Measurements from ENCODE around the gene CNFN. TPM values are rescaled to one million over a fixed set of nuclear protein-coding genes. Genes with fewer than 3 reads are reported as not detected.

The CNFN gene
- total RNA-seq, 1 experiment from 2014 or later: 1.1 TPM

DNA sequence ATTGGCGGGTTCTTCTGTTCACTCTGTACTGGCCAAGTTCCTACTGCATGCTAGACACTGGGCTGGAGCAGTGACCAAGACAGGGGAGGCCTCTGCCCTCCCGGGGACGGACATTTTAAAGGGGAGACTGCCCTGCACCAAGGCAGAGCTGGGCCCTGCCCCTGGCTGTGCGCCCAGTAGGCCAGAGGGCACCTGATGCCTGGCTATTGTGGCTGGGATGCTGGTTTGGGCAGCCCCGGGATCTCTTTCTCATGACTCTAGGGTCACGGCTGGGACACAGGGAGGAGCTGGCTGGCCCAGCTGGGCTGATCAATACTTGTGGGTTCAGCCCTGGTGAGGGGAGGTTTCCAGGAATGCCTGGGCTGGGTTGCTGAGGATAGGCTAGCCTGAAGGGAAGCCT lies 19.4 kb upstream of the CNFN start:
- no peak for DNase-seq (ENCODE audit: low read depth)

DNA sequence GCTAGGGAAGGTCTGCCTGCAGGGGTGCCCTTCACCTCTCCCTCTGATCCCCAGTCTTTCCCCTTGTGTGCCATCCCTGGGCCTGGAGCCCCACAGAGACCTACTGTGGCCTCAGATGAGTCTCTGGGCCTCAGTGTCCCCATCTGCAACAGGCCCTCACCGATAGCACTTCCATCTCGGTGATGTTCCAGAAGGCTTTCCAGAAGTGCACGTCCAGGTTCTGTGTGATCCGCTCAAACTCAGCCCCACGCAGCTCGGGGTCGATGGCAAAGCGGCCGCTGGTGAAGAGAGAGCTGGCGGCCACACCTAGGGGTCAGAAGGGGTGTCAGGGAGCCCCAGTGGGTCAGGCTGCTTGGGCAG lies 17.7 kb upstream of the CNFN start:
- DNase-seq (ENCODE audit: low read depth): no peak

GRCh38 chr19:42407085-42407815 lies 17.2 kb upstream of the CNFN start:
- DNase-seq (ENCODE audit: low read depth): no peak

GRCh38 chr19:42406111-42406510 lies 16.0 kb upstream of the CNFN start:
- no peak for DNase-seq (ENCODE audit: low read depth)

GRCh38 chr19:42403586-42403985 lies 13.5 kb upstream of the CNFN start:
- DNase-seq (ENCODE audit: low read depth): no peak

DNA sequence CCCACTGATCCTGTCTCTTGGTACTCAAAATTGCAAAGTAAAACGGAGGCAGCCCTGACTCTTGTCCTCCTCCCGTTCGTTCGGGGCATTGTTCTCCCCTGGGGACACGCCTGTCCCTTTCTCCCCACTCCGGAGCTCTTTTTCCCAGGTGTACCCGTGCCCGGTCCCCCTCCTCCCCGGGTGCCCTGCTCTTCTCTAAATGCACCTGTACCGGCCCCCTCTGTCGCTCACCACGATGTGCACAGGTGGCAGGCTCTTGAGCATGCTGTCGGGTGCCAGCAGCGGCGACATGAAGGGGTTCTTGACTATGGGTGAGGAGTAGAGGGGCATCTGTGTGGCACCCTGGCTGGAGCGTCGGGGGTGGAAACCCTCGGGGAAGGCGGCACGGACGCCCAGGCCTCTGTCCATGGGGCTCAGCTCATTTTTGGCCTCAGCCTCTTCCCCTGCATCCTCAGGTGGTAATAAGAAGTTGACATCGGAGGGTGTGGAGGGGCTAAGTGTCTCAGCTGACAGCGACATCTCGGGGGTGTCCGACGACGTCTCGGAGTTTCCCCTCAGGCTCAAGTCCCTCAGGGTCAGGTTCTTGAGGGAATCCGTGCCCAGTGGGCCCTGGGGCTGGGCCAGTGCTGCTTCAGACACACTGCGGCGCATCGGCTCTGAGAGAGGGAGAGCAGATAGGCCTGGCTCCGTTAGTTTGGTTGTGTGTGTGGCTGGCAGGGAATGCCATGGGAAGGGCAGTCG lies 12.4 kb upstream of the CNFN start:
- DNase-seq (ENCODE audit: low read depth): no peak

GRCh38 chr19:42401365-42402303 lies 11.5 kb upstream of the CNFN start:
- DNase-seq (ENCODE audit: low read depth): peak; percentile 58

DNA sequence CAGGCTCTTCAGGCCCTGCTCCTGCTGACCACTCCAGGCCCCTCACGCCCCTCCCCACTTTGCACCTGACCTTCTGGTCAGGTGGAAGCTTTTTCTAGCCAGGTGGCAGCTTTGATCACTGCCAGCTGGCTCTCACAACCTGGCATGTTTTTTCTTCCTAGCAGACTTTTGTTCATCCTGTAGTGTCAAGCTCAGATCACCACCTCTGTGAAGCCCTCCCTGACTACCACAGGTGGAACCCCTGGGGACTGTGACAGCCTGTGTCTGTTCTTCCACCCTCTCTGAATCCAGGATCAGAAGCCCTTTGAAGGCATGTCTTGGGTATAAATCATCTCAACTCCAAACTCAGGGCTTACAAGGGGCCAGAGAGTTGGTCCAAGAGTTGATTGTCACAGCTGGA lies 10.3 kb upstream of the CNFN start:
- no peak for DNase-seq (ENCODE audit: low read depth)

DNA sequence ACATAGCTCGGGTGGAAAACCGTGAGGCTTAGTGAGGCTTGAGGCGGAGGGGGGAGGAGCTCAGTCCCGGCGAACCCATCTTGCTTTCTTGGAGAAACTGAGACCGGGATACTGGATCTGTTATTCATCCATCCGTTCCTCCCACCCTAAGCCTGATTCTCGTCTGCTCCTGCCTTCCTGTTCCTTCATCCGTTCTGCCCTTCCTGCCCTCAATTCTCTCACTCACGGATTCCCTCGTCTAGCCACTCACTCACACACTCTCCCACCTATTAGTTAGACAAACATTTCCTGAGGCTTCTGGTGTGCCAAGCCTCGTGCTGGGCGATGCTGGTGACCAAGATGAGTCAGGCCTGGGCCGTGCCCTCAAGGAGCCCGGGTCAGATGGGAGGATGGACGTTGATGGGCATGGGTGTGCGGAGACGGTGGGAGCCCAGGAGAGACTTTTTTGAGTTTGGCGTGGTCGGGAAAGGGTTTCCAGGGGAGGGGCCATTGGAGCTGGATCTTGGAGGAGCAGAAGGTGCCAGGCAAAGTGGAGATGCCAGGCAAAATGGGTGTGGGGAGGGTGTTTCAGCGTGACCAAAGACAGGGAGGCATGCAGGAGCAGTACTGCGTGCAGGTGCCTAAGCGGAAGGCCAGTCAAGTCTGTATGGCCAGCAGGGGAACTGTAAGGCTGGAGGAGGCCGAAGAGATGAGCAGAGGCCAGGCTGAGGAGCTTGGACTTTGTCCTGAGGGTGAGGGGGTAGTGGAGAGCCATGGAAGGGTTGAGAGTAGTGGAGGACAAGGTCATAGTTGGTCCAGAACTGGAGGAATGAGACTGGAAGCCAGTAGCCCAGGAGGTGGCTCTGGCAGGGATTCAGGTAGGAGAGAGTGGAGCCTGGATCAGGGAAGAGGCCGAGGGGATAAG lies 7.4 kb upstream of the CNFN start:
- peak; percentile 49 for DNase-seq (ENCODE audit: low read depth)

DNA sequence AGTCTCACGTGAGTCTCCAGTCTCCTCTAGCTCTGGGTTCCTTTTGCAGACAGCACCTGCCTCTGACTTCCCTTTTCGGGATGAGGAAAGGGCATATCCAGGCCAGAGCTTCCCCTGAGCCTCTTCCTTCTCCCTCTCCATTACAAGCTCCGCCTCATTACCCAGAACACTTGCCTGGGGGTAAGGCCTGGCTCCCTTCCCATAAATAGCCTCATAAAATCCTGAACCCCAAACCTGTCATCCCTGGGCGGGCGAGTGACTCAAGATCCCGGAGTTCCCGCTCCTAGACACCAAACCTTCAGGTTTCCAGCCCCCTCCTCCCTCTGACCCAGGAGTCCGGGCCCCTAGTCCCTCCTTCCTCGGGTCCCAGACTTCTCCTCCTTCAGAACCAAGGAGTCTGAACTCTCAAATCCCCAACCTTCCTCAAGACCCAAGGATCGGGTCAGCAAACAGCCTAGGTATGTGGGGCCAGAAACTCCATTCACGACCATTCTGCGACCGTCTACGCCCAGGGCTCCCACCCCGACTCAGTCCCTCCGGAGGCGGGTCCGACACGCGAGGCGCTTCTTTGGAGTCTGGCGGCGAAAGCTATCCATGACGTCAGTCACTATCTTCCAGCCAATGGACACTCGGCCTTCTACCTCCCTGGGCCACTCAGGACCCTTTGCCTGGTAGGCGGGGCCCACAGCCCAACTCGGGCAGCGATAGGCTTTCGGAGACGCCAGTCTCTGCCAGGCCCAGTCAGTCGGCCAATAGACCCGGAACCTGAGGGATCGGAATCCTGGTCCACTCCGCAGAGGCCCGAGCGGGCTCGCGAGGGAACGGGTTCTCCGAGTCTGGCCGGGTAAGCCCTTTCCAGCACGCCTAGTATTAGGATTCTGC lies 6.5 kb upstream of the CNFN start:
- peak; percentile 99 for DNase-seq (ENCODE audit: low read depth)

DNA sequence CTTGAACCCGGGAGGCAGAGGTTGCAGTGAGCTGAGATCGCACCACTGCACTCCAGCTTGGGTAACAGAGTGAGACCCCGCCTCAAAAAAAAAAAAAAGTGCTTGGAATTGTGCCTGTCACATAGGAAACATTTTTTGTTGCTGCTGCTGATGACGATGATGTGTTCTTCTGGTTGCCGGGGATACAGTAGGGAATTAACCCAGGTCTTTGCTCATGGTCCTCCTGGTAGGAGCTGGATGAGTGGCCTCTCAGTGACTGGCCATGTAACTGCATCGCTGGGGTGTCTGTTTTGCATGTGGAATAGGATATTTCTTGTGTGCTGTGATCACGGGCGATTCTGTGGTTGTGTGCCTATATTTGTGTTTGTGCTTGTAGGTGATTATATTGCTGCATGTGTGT lies 4.7 kb upstream of the CNFN start:
- DNase-seq (ENCODE audit: low read depth): no peak

GRCh38 chr19:42392165-42392564 lies 2.1 kb upstream of the CNFN start:
- no peak for DNase-seq (ENCODE audit: low read depth)

DNA sequence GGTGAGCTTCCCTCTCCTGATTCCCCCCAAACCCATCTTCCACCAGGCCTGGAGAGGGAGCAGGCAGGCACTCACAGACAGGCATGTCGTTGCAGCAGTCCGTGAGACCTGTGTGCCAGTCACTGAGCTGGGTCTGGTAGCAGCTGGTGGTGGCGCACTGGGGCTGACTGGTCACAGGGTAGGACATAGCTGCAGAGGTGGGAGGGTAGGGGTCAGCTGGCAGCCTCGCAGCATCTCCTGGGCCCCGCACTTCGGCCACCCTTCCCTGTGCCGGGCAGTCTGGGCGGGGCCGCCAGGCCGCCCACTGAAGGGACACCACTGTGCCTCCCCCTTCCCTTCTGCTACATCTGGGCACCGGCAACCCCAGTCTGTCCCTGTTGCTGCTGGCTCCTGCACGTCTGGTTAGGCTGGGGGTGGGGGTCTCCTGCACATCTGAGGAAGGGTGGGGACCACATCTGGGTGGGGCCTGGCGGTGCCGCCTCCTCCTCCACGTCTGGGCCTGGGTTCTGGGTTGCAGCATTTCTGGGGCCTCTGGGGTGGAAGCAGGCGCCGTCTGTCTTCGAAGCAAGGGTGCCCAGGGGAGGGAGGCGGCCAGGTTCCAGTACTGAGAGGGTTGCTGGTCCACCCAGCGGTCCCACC lies 1.1 kb downstream of the CNFN start:
- no peak for DNase-seq (ENCODE audit: low read depth)

DNA sequence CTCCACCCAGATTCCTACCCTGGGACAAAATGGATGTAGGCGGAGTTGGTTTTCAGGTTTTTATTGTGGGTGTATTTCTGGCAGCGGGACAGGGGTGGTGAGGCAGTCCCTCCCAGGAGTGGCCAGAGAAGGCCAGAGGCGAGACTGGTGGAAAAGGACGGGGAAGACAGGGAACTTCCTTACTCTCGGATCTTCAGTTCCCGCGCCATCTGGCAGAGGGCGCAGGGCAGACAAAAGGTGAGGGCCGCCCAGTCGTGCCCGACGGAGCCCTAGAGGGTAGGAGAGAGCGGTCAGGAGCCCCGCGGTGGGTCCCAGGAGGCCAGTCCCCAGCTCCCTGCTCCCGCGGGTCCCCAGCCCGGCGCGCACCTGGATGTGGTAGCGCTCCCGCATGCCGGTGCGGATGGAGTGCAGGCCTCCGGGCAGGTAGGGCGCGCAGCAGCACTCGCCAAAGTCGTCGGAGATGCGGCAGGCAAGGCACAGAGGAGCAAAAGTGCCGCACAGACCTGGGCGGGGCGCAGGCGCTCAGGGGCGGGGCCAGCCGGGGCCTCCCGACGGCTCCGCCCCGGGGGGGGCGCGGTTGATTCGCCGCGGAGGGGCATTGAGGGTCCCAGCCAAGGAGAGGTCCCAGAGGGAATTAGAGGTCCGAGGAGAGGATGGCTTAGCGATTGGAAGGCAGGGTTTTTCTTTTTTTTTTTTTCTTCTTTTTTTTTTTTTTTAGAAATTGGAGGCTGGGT lies 3.0 kb downstream of the CNFN start:
- peak; percentile 68 for DNase-seq (ENCODE audit: low read depth)

- no peak for DNase-seq (ENCODE audit: low read depth)
Measured at GRCh38 chr19:42380155-42380554, 9.9 kb downstream of the CNFN start.

- no peak for DNase-seq (ENCODE audit: low read depth)
Measured at GRCh38 chr19:42378225-42379215, 11.6 kb downstream of the CNFN start.

- no peak for DNase-seq (ENCODE audit: low read depth)
Measured at GRCh38 chr19:42376177-42376555, 13.9 kb downstream of the CNFN start.
